SH-SY5Y (cell line): Measurements from ENCODE around the gene RHEX.

ENCODE experiments used
- GATA2 ChIP-seq: IDR thresholded peaks from 2 replicates; pipeline ENCODE4 v1.6.1; 2011; ENCODE audit warnings: mild to moderate bottlenecking, low read depth, low read length
- GATA3 ChIP-seq: IDR thresholded peaks from 2 replicates; pipeline ENCODE4 v1.6.1; 2011; ENCODE audit warnings: low read depth, mild to moderate bottlenecking, low read length, moderate library complexity

- TF ChIP-seq GATA2 = no peak
- no peak for TF ChIP-seq GATA3
Observed at GRCh38 chr1:206067486-206068227, 14.7 kb downstream of the RHEX start.
